ENCODE measurements around the gene SERPINI2.

The SERPINI2 gene

DNA sequence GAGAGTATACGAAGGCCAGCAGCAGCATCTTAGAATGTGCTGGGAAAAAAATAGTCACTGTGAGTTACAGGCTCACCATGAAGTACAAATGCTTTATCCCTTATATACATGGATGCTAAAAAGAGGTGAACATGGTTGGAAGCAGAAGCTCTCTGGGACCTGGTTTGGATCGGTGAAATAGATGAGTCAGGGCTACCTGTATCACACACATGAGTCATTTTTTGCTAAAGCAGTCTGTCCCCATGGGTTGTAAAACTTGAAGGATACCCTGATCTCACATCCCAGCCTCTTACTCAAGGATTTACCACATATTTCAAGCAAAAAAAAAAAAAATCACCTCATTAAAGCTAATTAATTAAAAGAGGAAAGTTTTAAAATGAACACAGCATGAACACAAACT lies 6.9 kb upstream of the SERPINI2 start:
- TF ChIP-seq, protein P1, sequence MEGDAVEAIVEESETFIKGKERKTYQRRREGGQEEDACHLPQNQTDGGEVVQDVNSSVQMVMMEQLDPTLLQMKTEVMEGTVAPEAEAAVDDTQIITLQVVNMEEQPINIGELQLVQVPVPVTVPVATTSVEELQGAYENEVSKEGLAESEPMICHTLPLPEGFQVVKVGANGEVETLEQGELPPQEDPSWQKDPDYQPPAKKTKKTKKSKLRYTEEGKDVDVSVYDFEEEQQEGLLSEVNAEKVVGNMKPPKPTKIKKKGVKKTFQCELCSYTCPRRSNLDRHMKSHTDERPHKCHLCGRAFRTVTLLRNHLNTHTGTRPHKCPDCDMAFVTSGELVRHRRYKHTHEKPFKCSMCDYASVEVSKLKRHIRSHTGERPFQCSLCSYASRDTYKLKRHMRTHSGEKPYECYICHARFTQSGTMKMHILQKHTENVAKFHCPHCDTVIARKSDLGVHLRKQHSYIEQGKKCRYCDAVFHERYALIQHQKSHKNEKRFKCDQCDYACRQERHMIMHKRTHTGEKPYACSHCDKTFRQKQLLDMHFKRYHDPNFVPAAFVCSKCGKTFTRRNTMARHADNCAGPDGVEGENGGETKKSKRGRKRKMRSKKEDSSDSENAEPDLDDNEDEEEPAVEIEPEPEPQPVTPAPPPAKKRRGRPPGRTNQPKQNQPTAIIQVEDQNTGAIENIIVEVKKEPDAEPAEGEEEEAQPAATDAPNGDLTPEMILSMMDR (IDR thresholded peaks at IDR 0.05; ENCODE audit: insufficient read depth, low read depth, low read length, missing control alignments) = no peak
- no peak overlapping the region for H3K4me3 ChIP-seq (ENCODE audit: low read depth, low read length)
- DNase-seq (ENCODE audit: low read depth) = no peak

DNA sequence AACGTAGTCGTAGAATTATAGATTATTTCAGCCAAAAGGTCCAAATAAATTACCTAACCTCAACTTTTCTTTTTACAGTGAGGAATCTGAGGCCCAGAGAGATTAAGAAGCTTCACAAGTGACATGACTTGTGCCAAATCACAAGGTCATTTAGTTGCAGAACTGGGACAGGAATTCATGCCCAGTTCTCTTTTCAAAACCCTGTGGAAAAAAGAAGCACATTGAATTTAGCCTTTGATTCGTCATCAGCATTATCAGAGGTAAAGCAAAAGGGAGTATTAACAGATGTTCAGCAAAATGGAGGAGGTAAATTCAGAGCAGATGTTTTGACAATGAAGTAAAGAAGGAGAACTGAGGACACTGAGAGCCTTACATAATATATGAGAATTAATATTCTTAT lies 4.5 kb downstream of the SERPINI2 start:
- no peak overlapping the region for H3K4me3 ChIP-seq (ENCODE audit: low read depth, low read length)
- TF ChIP-seq, protein P1 (IDR thresholded peaks at IDR 0.05; ENCODE audit: insufficient read depth, low read depth, low read length, missing control alignments) = no peak
- no peak for DNase-seq (ENCODE audit: low read depth)

DNA sequence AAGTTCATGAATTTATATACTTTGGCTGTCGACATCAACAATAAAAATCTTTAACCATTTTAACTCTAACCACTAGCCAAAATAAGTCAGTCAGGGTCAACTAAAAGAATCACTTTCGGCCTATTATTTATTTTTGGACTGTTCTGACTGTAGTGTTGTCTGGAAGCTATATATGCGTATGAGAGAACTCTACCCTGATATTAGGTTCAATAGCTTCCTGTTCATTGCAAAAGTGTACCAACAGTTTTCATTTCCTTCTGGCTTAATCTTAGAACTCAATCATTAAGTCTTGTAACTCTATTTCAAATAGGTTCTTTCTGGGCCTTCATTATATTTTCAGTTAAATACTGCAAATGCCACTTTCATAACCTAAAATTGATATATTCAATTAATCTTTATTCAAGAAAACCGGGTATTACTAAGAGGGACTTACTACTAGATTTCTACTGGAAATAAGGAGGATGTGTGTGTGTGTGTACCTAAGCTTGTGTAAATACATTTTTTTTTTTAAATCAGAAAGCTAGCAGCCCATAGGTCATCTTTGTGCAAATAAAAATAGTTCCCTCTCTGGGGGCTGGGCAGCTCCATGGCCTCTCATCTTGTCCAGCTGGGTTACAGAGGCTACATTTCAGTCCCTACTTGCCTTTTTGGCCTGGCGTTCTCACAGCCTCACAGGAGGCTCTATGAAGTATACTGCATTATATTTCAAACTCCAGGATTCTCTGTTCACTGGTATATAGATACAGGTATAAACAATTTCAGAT lies 5.8 kb downstream of the SERPINI2 start:
- DNase-seq (ENCODE audit: low read depth) = no peak

DNA sequence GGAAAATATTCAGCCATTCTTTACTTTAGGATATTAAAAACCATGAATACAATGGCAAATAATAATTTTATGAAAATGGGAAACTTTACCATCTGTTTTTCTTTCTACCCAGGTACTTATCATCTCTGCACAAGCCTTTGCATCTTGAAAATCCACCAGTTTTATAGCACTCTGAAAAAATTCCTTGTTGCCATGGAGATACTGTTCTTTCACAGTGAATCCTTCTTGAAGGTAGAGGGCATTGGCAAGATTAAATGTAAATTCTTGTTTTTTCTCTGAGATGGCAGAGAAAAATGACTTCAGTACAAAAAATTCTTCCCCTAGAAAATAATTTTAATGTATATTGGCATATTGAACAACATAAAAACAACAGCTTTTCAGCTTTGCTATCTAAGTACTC lies 6.9 kb downstream of the SERPINI2 start:
- TF ChIP-seq, protein P1 (IDR thresholded peaks at IDR 0.05; ENCODE audit: insufficient read depth, low read depth, low read length, missing control alignments) = no peak
- DNase-seq (ENCODE audit: low read depth) = no peak
- H3K4me3 ChIP-seq (ENCODE audit: low read depth, low read length) = no peak overlapping the region

More for the DNA sequence above, 5.8 kb downstream of the SERPINI2 start:
- H3K4me3 ChIP-seq (ENCODE audit: low read depth, low read length) = no peak overlapping the region
- TF ChIP-seq, protein P1 (IDR thresholded peaks at IDR 0.05; ENCODE audit: insufficient read depth, low read depth, low read length, missing control alignments) = no peak

DNA sequence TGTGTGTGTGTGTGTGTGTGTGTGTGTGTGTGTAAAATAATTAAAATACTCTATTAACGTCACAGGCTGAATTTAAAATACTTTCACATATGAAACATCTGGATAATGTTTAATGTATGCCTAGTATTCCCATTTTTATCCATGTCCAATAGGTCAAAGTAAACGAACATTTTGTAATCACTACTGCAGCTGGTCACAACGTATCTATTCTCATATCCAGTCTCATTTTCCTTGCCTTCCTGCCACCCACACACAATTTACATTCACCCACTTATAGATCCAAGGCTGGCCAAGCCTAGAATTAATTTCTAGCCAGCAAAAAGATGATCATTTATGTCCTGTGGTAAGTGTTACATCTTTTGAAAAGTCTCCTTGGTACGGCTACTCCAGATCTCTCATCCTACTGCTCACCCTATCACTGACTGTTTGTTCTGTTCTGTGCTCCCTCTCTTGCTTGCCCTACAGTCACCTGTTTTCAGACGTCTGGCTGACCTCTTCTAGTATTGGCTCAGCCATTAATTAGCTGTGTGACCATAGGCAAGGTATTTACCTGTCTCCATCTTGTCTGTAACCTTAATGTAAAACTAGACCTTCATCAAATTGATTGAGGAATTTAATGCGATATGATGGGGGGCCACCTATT lies 17.6 kb downstream of the SERPINI2 start:
- TF ChIP-seq, protein P1 (IDR thresholded peaks at IDR 0.05; ENCODE audit: insufficient read depth, low read depth, low read length, missing control alignments) = no peak

DNA sequence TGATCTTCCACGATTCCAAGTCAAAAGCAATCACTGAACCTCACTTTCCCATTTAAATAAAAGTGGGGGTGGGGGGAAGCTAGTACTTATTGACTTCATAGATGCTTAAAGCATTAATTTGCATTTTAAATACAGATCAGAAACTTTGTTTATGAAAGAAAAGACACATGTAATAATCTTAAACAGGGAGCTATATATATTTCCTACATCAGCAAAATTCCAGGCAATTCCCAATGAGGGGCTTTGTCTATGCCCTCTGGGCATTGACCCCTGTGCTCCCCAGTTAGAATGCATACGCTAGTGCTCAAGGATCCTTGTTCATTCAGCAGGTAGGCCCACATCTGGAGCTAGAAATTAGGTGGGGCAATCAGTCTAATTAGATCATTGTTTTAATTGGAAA lies 20.0 kb downstream of the SERPINI2 start:
- TF ChIP-seq, protein P1 (IDR thresholded peaks at IDR 0.05; ENCODE audit: insufficient read depth, low read depth, low read length, missing control alignments) = no peak
- H3K4me3 ChIP-seq (ENCODE audit: low read depth, low read length) = no peak overlapping the region
- no peak for DNase-seq (ENCODE audit: low read depth)

More for the DNA sequence above, 17.6 kb downstream of the SERPINI2 start:
- DNase-seq (ENCODE audit: low read depth) = no peak
- H3K4me3 ChIP-seq (ENCODE audit: low read depth, low read length) = no peak overlapping the region

Measured in GM12865 (cell line).